ENCODE data around the gene SPATA18.
"Not testable (repeated sequence)": the region's sequence is repeated elsewhere in the genome, so short reads cannot be mapped to it uniquely, and the experiment has no call there.

Gene SPATA18

DNA sequence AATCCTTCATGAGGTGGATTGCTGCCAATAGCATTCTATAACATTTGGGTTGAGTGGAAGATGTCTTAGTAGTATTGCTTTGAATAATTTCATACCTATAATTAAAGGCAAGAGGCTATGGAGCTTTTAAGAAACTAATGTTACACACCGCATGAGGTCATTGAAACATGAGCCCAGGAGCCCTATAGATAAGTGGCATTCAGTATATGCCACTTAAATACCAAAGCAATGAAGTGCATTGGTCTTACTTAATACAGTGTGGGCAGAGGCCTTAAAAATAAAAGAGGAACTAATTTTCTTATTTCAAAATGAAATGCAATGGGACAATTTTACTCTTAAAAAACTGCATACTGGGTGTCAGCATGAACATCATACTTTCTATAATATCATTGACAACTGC lies 47.5 kb downstream of the SPATA18 start:
- DNase-seq, result no peak
- in situ Hi-C loops (cut with HindIII; ENCODE audit: low pct_ligation_motif_present, low pct_unique_long_range_greater_than_20kb, low sequenced_read_pairs), result no loop called here

- in situ Hi-C loops (cut with HindIII; ENCODE audit: low pct_ligation_motif_present, low pct_unique_long_range_greater_than_20kb, low sequenced_read_pairs), result no loop called here
- no peak for DNase-seq
Observed at GRCh38 chr4:52099860-52100461, 48.9 kb downstream of the SPATA18 start.

DNA sequence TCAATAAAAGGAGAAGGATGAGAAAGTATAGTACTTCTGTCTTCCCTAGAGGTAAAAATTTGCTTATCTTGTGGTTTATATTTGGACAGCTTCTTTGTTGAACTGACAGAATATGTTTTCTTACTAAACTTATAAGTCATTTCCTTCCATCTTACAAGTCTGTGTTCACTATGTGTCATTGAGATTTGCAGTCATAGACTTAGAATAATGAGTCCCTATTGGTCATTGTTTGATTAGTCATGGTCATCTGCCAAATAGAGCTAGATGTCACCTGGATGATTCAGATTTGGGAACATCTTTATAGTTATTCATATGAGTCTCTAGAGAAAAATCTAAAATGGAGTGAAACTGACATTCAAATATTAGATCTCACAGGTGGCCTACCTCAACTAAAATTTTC lies 51.5 kb downstream of the SPATA18 start:
- in situ Hi-C loops (cut with HindIII; ENCODE audit: low pct_ligation_motif_present, low pct_unique_long_range_greater_than_20kb, low sequenced_read_pairs), result no loop called here
- peak; percentile 5 for DNase-seq

DNA sequence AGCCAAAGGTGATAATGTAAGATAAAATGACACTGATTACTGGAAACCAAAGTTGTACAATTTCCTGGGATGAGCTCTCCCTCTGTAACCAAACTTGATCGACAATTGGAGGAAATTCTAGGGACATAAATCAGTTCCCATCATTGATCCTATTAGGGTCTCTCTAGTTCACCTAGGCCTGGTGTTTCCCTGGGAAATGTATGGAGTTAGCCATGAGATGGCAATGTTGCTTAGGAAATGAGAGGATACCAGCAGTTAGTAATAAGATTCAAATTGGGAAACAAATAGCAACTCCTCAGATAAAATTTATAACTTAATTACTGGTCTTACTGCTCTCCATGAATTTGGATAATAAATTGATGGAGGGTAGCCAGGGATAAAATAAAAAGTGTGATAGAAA lies 52.2 kb downstream of the SPATA18 start:
- in situ Hi-C loops (cut with HindIII; ENCODE audit: low pct_ligation_motif_present, low pct_unique_long_range_greater_than_20kb, low sequenced_read_pairs), result no loop called here
- peak; percentile 9 for DNase-seq

DNA sequence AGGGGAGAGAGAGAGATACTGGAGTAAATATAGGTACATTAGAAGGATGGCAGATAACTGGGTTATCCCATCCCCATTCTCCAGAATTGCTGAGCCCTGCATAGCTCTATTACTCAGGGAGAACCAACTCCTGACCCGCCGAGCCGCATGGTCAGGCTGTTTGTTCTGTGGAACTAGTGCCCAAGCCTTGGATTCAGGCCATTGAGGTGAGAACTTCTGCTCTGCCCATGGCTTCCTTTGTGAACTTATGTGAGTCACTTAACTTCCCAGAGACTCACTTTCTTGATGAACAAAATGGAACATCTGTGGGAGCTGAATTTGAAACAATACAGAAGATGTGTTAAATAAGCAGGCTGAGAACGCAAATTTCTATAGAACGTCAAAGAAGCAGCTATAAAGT lies 54.2 kb downstream of the SPATA18 start:
- DNase-seq, result no peak
- in situ Hi-C loops (cut with HindIII; ENCODE audit: low pct_ligation_motif_present, low pct_unique_long_range_greater_than_20kb, low sequenced_read_pairs), result no loop called here

DNA sequence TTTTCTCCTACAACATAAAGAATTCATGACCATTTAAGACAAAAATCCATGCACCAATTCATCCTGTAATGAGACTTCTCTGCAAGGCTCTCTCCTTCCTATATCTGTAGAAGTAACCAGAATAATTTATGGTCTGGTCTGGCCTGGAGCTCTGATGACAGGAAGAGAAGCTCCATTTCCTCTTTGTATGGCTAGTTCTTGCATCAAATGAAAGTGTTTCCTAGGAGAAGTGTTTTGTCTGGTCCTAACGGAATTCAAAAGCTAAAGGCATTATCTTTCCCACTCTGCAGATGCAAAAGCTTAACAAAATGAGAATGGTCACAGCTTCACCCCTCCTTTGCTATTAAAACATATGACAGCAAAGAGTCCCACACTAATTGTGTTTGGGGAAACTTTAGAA lies 55.1 kb downstream of the SPATA18 start:
- in situ Hi-C loops (cut with HindIII; ENCODE audit: low pct_ligation_motif_present, low pct_unique_long_range_greater_than_20kb, low sequenced_read_pairs), result no loop called here
- DNase-seq, result no peak

GRCh38 chr4:52106660-52107059 lies 55.6 kb downstream of the SPATA18 start:
- DNase-seq, result no peak
- in situ Hi-C loops (cut with HindIII; ENCODE audit: low pct_ligation_motif_present, low pct_unique_long_range_greater_than_20kb, low sequenced_read_pairs), result no loop called here

DNA sequence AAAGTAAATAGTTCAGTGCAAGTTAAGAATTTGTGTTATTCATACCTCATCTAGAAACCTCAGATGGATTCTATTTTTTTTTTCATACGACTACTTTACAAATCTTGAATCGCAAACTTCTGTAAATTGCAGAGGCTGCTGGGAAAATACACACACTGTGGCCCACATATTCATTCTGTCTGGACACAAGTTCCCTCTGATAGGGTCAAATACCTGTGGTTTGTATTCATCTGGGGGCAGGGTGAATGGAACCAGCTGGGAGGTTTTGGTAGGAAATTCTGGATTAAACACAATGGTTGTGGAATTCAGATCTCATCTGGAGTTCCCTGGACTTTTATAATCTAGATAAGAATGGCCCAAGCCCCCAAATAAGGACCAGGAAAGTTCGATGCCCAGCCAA lies 56.2 kb downstream of the SPATA18 start:
- no peak for DNase-seq
- in situ Hi-C loops (cut with HindIII; ENCODE audit: low pct_ligation_motif_present, low pct_unique_long_range_greater_than_20kb, low sequenced_read_pairs), result no loop called here

DNA sequence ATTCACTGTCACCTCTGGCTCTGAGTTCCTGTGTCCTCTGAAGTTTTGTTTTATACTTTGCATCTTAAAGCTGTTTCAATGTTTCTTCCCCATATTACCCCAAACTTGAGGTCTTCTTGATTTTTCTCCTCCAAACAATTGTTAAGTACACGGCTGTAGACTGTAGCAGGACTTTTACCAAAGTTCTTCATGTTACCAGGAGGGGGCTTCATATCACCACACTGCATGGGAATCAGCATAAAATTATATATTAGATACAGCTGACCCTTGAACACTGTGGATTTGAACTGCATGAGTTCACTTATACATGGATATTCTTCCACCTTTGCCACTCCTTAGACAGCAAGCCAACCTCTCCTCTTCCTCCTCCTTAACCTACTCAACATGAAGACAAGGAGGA lies 56.6 kb downstream of the SPATA18 start:
- DNase-seq, result no peak
- in situ Hi-C loops (cut with HindIII; ENCODE audit: low pct_ligation_motif_present, low pct_unique_long_range_greater_than_20kb, low sequenced_read_pairs), result no loop called here

GRCh38 chr4:52110171-52110570 lies 59.1 kb downstream of the SPATA18 start:
- in situ Hi-C loops (cut with HindIII; ENCODE audit: low pct_ligation_motif_present, low pct_unique_long_range_greater_than_20kb, low sequenced_read_pairs), result no loop called here
- DNase-seq, result no peak

DNA sequence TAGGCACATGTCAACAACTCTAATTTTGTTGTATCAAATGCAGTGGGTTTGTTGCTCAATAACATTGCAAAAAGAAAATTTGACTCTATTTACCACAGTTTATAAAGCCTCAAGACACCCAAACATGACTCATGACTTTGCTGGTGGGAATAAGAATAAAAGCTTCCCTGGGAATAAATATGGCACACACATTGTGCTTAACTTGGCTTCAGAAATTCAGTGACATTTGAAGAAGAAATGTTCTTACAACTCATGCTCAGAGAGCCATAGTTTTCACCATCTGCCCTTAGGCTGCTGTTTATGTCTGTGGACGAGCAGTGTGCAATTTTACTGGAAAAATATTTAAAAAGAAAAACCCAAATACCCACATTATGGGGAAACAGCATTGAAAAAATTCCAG lies 60.9 kb downstream of the SPATA18 start:
- DNase-seq, result no peak
- in situ Hi-C loops (cut with HindIII; ENCODE audit: low pct_ligation_motif_present, low pct_unique_long_range_greater_than_20kb, low sequenced_read_pairs), result no loop called here

DNA sequence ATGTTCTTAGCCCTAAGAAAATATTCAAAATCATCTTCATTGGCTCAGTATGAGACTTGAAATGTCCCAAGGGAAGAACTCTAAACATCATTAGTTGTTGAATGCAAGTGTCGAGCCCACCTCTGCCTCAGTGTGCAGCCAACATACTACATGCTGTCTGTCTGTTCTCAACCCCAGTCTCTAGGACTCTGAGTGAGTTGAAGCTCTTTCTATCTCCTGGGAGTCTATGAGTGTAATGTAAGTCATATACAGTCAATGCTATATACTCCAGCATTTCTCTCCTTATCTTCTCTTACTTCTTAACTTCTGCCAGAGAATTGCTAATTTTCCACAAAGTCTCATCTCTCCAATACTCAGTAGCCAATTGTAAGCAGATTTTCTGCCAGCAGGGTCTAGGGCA lies 61.3 kb downstream of the SPATA18 start:
- no peak for DNase-seq
- in situ Hi-C loops (cut with HindIII; ENCODE audit: low pct_ligation_motif_present, low pct_unique_long_range_greater_than_20kb, low sequenced_read_pairs), result no loop called here

- in situ Hi-C loops (cut with HindIII; ENCODE audit: low pct_ligation_motif_present, low pct_unique_long_range_greater_than_20kb, low sequenced_read_pairs), result no loop called here
- no peak for DNase-seq
Observed at GRCh38 chr4:52116641-52117040, 65.5 kb downstream of the SPATA18 start.

GRCh38 chr4:52126226-52126625 lies 75.1 kb downstream of the SPATA18 start:
- in situ Hi-C loops (cut with HindIII; ENCODE audit: low pct_ligation_motif_present, low pct_unique_long_range_greater_than_20kb, low sequenced_read_pairs), result no loop called here
- DNase-seq, result no peak

GRCh38 chr4:52126966-52127365 lies 75.9 kb downstream of the SPATA18 start:
- in situ Hi-C loops (cut with HindIII; ENCODE audit: low pct_ligation_motif_present, low pct_unique_long_range_greater_than_20kb, low sequenced_read_pairs), result no loop called here
- no peak for DNase-seq

DNA sequence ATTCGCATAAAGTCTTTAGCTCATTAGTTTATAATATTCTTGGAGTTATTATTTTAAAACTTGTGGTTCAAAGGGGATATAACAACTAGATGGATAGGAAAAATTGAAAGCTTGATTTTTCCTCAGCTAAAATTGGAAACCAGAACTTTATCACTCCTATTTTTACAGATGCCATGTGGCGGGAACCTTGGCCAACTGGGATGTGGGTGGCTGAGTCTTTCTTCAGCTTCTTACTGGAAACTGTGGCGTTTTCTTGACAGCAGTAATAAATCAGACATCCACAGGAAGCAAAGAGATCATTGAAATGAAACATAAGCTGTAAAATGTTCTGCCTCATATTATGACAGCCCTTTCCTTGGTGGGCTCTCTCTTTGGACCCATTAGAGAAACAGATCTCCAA lies 84.1 kb downstream of the SPATA18 start:
- DNase-seq, result no peak
- in situ Hi-C loops (cut with HindIII; ENCODE audit: low pct_ligation_motif_present, low pct_unique_long_range_greater_than_20kb, low sequenced_read_pairs), result no loop called here

- DNase-seq; in situ Hi-C loops (cut with HindIII; ENCODE audit: low pct_ligation_motif_present, low pct_unique_long_range_greater_than_20kb, low sequenced_read_pairs): not testable (repeated sequence)
Observed at GRCh38 chr4:52137152-52137551, 86.0 kb downstream of the SPATA18 start.

GRCh38 chr4:52142816-52143215 lies 91.7 kb downstream of the SPATA18 start:
- DNase-seq, result no peak
- in situ Hi-C loops (cut with HindIII; ENCODE audit: low pct_ligation_motif_present, low pct_unique_long_range_greater_than_20kb, low sequenced_read_pairs), result no loop called here

GRCh38 chr4:52143815-52144214 lies 92.7 kb downstream of the SPATA18 start:
- in situ Hi-C loops (cut with HindIII; ENCODE audit: low pct_ligation_motif_present, low pct_unique_long_range_greater_than_20kb, low sequenced_read_pairs), result no loop called here

DNA sequence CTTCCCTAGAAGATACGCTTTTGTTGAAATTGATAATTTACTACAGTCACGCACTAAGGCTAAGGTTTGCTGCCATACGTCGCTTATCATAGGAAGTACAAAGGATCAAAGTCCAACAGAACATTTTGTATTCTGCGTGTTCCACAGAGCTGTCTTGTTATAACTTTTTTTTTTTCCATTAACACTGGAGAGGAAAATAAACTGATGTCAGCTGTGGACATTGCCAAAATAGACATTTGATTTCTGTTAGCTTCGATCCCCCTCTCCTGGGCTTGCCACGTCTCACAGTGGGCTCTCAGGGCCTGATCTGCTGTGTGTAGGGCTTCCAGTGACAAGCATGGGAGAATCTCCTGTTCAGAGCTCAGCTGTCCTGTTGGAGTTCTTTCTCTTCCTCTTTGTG lies 93.3 kb downstream of the SPATA18 start:
- in situ Hi-C loops (cut with HindIII; ENCODE audit: low pct_ligation_motif_present, low pct_unique_long_range_greater_than_20kb, low sequenced_read_pairs), result no loop called here
- DNase-seq, result no peak

More at GRCh38 chr4:52143815-52144214, 92.7 kb downstream of the SPATA18 start:
- no peak for DNase-seq

All from ACHN (cell line).